HepG2 (cell line): ENCODE measurements around the gene DBN1. TPM values are rescaled to one million over a fixed set of nuclear protein-coding genes. Genes with fewer than 3 reads are reported as not detected.

ENCODE experiments used
- CEBPB ChIP-seq: IDR thresholded peaks from 2 replicates; pipeline ENCODE4 v1.6.1; 2011; ENCODE audit warnings: low read depth, low read length, improper control_type of control experiment, borderline replicate concordance
- DNMT1 ChIP-seq: sonication (generic); formaldehyde crosslinking; IDR thresholded peaks from 2 replicates; pipeline ENCODE4 v1.5.1; 2020; ENCODE audit warnings: mild to moderate bottlenecking, missing genetic modification reagents
- GRHL1 ChIP-seq: sonication (generic); formaldehyde crosslinking; conservative IDR thresholded peaks from 2 replicates; pipeline ENCODE4 v1.8.0; 2022; ENCODE audit warnings: missing genetic modification reagents
- GTF3A ChIP-seq: sonication (generic); formaldehyde crosslinking; conservative IDR thresholded peaks from 2 replicates; pipeline ENCODE4 v1.4.0; 2020; ENCODE audit warnings: mild to moderate bottlenecking, missing genetic modification reagents
- HDAC2 ChIP-seq: sonication (generic); formaldehyde crosslinking; IDR thresholded peaks from 2 replicates; pipeline ENCODE4 v1.4.0; 2020; ENCODE audit warnings: missing genetic modification reagents
- HINFP ChIP-seq: sonication (generic); formaldehyde crosslinking; IDR thresholded peaks from 2 replicates; pipeline ENCODE4 v1.4.0; 2020; ENCODE audit warnings: low read depth, mild to moderate bottlenecking, missing genetic modification reagents
- HNF1B ChIP-seq: sonication (generic); formaldehyde crosslinking; IDR thresholded peaks from 2 replicates; pipeline ENCODE4 v1.5.1; 2020; ENCODE audit warnings: mild to moderate bottlenecking, moderate library complexity, missing genetic modification reagents
- MEIS2 ChIP-seq: sonication (generic); formaldehyde crosslinking; IDR thresholded peaks from 2 replicates; pipeline ENCODE4 v1.9.0; 2021; ENCODE audit warnings: mild to moderate bottlenecking, missing genetic modification reagents
- MIER2 ChIP-seq: IDR thresholded peaks from 2 replicates; pipeline ENCODE4 v1.6.1; 2016; ENCODE audit warnings: missing biosample characterization, missing genetic modification reagents
- MLXIP ChIP-seq: sonication (generic); formaldehyde crosslinking; IDR thresholded peaks from 2 replicates; pipeline ENCODE4 v1.9.0; 2021; ENCODE audit warnings: missing genetic modification reagents, borderline replicate concordance
- NFIC ChIP-seq: IDR thresholded peaks from 2 replicates; pipeline ENCODE4 v1.6.1; 2012; ENCODE audit warnings: mild to moderate bottlenecking, low read length, inconsistent platforms
- PATZ1 ChIP-seq: sonication (generic); formaldehyde crosslinking; IDR thresholded peaks from 2 replicates; pipeline ENCODE4 v1.4.0; 2020; ENCODE audit warnings: missing genetic modification reagents
- PAX8 ChIP-seq: sonication (generic); formaldehyde crosslinking; IDR thresholded peaks from 2 replicates; pipeline ENCODE4 v1.8.0; 2022; ENCODE audit warnings: mild to moderate bottlenecking, missing genetic modification reagents, borderline replicate concordance
- TARDBP ChIP-seq: sonication (generic); formaldehyde crosslinking; IDR thresholded peaks from 2 replicates; pipeline ENCODE4 v1.8.0; 2022; ENCODE audit warnings: mild to moderate bottlenecking, missing genetic modification reagents
- TBX2 ChIP-seq: sonication (generic); formaldehyde crosslinking; IDR thresholded peaks from 2 replicates; pipeline ENCODE4 v1.5.0; 2020; ENCODE audit warnings: missing genetic modification reagents, mild to moderate bottlenecking, borderline replicate concordance
- ZNF274 ChIP-seq: sonication (generic); formaldehyde crosslinking; IDR thresholded peaks from 2 replicates; pipeline ENCODE4 v1.5.1; 2020; ENCODE audit warnings: mild to moderate bottlenecking, missing genetic modification reagents
- ZNF556 ChIP-seq: sonication (generic); formaldehyde crosslinking; IDR thresholded peaks from 2 replicates; pipeline ENCODE4 v1.4.0; 2020; ENCODE audit warnings: mild to moderate bottlenecking, missing genetic modification reagents, borderline replicate concordance
- ZNF766 ChIP-seq: sonication (generic); formaldehyde crosslinking; IDR thresholded peaks from 2 replicates; pipeline ENCODE4 v1.5.0; 2020; ENCODE audit warnings: missing genetic modification reagents, borderline replicate concordance
- ZNF780A ChIP-seq: sonication (generic); formaldehyde crosslinking; IDR thresholded peaks from 2 replicates; pipeline ENCODE4 v1.8.0; 2022; ENCODE audit warnings: mild to moderate bottlenecking, missing genetic modification reagents, moderate library complexity
- polyA plus RNA-seq, 8 experiments: library from polyadenylated mRNA; depleted of rRNA in 3 of 8; stranded (reverse) in 7 of 8; unstranded in 1 of 8; fragments of >200 nt; fragmentation: Illumina TruSeq in 4 of 8; extraction: Trizol in 4 of 8; gene quantifications; 2 replicates each; pipeline versions ENCODE4 v1.2.1 to v1.2.3, GENCODE V29; 2011 to 2016; ENCODE audit warnings: low read depth in 4 of 8, missing spikeins in 1 of 8, mixed read lengths in 1 of 8; ENCODE audit not compliant: insufficient read depth in 1 of 8
- total RNA-seq, 5 experiments: library from RNA; depleted of rRNA; stranded (reverse); fragments of >200 nt; fragmentation: Illumina TruSeq; extraction: Trizol; gene quantifications; 2 replicates each; pipeline ENCODE4 v1.2.3, GENCODE V29; 2016; ENCODE audit warnings: low read depth in 1 of 5

DBN1 gene
- total and polyA plus RNA-seq, 2 of the 13 experiments (the other 11 are each of a cell fraction or from before 2014, with no cell fraction given) = 27.0 to 37.3 TPM

- TF ChIP-seq MLXIP (CRISPR knock-in tag) (no peak), DNMT1 (CRISPR knock-in tag) (no peak), MIER2 (no peak), MEIS2 (CRISPR knock-in tag) (peak; percentile 36; the same call in 1 of the 2 replicates), ZNF780A (CRISPR knock-in tag) (no peak), HNF1B (CRISPR knock-in tag) (0 out of 2 replicates have a peak, but pooled peaks have one; percentile 33), GRHL1 (CRISPR knock-in tag) (no peak), NFIC (no peak), ZNF274 (no peak), GTF3A (no peak), ZNF766 (CRISPR knock-in tag) (no peak), ZNF556 (CRISPR knock-in tag) (peak; percentile 22; the same call in 1 of the 2 replicates), TARDBP (CRISPR knock-in tag) (no peak), HDAC2 (no peak; the same call in 1 of the 2 replicates), CEBPB (no peak), PAX8 (CRISPR knock-in tag) (no peak), PATZ1 (CRISPR knock-in tag) (peak; percentile 69), TBX2 (0 out of 2 replicates have a peak, but pooled peaks have one; percentile 31), HINFP (CRISPR knock-in tag) (no peak)
These were observed 38.3 kb downstream of the DBN1 start (continued) for GRCh38 chr5:177434942-177435738.
